ENCODE results near the gene ERG.

DNA sequence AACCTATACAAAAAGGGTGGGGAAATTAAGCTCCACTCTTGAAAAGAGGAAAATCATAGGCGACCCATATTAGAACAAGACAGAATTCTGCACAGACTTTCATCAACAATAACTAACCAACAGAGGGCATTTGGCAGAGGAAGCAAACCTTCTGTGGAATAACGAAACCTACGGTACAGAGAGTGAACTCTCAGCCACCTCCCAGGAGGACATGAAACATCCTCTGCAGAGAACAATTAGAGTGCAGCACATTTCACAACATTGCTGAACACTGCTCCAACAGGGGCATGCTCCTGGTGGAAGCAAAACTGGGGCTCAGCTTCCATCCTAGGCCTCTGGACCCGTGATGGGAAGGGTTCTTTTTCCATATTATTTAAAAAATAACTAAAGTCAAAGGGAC lies 130.6 kb downstream of the ERG start:
- TF ChIP-seq, protein P1, sequence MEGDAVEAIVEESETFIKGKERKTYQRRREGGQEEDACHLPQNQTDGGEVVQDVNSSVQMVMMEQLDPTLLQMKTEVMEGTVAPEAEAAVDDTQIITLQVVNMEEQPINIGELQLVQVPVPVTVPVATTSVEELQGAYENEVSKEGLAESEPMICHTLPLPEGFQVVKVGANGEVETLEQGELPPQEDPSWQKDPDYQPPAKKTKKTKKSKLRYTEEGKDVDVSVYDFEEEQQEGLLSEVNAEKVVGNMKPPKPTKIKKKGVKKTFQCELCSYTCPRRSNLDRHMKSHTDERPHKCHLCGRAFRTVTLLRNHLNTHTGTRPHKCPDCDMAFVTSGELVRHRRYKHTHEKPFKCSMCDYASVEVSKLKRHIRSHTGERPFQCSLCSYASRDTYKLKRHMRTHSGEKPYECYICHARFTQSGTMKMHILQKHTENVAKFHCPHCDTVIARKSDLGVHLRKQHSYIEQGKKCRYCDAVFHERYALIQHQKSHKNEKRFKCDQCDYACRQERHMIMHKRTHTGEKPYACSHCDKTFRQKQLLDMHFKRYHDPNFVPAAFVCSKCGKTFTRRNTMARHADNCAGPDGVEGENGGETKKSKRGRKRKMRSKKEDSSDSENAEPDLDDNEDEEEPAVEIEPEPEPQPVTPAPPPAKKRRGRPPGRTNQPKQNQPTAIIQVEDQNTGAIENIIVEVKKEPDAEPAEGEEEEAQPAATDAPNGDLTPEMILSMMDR (IDR thresholded peaks at IDR 0.05): no peak
- no peak for TF ChIP-seq POLR2A (IDR thresholded peaks at IDR 0.05)

Data from heart left ventricle (tissue), 13 donors.